GM12872 (cell line): ENCODE measurements around the gene SUSD4.

Experiments used
- TF ChIP-seq, protein P1 (sequence below): IDR thresholded peaks from 3 replicates; pipeline ENCODE4 v1.5.1; 2011; ENCODE audit warnings: low read depth, mild to moderate bottlenecking, low read length, moderate library complexity; ENCODE audit not compliant: insufficient read depth

The SUSD4 gene

GRCh38 chr1:223343692-223344091 is 20.3 kb downstream of the SUSD4 start:
- TF ChIP-seq, protein P1, sequence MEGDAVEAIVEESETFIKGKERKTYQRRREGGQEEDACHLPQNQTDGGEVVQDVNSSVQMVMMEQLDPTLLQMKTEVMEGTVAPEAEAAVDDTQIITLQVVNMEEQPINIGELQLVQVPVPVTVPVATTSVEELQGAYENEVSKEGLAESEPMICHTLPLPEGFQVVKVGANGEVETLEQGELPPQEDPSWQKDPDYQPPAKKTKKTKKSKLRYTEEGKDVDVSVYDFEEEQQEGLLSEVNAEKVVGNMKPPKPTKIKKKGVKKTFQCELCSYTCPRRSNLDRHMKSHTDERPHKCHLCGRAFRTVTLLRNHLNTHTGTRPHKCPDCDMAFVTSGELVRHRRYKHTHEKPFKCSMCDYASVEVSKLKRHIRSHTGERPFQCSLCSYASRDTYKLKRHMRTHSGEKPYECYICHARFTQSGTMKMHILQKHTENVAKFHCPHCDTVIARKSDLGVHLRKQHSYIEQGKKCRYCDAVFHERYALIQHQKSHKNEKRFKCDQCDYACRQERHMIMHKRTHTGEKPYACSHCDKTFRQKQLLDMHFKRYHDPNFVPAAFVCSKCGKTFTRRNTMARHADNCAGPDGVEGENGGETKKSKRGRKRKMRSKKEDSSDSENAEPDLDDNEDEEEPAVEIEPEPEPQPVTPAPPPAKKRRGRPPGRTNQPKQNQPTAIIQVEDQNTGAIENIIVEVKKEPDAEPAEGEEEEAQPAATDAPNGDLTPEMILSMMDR = no peak

DNA sequence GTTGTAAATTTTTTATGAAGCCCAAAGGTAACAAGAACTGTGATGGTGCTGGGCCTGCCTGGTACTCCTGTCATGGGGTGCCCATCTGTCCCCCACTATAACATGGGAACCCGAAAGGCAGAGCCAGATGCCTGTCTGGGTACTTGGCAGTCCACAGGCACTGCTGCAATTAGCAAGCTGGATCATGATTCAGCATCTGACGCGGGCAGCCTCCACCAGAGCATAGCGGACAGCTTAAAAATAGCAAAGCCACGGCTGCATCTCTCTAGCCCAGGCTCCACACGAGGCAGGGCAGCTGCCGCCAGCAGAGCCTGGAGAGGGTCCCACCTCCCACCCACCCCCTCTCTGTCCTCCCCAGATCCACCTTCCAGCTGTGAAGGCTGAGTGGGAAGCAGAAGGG is 22.9 kb downstream of the SUSD4 start:
- TF ChIP-seq, protein P1 = no peak

- TF ChIP-seq, protein P1 = no peak
Measured at GRCh38 chr1:223340637-223341036, 23.3 kb downstream of the SUSD4 start.

DNA sequence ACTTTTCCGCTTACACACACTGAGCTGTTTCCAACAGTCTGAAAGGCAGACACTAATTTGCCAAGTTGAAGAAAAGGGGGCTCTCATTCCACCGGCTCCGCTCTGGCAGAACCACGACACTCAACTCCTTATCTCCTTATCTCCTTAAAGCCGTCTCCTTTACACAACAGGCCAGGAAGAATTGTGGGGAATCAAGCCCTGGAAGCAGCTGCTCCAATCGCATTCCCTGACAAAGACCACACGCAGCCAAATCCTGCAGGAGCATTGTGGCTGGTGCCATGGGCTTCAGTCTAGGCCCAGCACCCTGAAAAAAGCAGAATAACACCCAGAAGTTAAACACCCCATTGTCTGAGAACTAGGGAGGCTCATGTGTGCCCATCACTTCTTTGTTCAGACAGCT is 24.1 kb downstream of the SUSD4 start:
- TF ChIP-seq, protein P1 = no peak

GRCh38 chr1:223338811-223339746 is 24.9 kb downstream of the SUSD4 start:
- TF ChIP-seq, protein P1 = no peak

- TF ChIP-seq, protein P1 = no peak
Measured at GRCh38 chr1:223337174-223337869, 26.7 kb downstream of the SUSD4 start.

DNA sequence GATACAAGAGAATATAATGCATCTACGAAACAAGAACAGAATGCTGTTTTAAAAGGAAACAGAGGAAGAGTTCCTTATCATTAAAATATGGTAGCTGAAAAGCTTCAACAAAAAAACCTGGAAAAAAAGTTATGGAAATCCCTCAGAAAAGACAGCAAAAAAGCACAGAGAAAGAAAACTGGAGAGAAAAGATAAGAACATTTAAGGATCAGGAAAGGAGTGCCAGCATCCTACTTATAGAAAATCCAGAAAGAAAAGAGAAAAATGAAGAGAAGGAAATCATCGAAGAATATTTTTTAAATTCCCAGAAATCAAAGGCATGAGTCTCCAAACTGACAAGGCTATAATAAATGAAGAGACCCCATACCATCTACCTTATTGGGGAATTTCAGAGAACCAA is 29.8 kb downstream of the SUSD4 start:
- TF ChIP-seq, protein P1 = no peak
